Measurements from ENCODE around the gene COL16A1. TPM values are rescaled to one million over a fixed set of nuclear protein-coding genes. Genes with fewer than 3 reads are reported as not detected.

Gene COL16A1
- total and polyA plus RNA-seq, 9 donors = 19.8 to 237 (median 157) TPM

- H3K27me3 ChIP-seq = no peaks in the 10 kb centered on the region
- WGBS, 3 donors = 86 to 95% (median 94%) methylated on average over 3 of the region's 3 CpGs
- H3K9me3 ChIP-seq = no peaks in the 10 kb centered on the region
- intact Hi-C loops (cut with DNase I) = loop anchor here in 1 of 4 donors (10.0 kb wide), 1 partner anchor 58 kb away; no protein-coding TSS in a partner anchor
- peaks cover 7% of the 10 kb centered on the region for H3K4me1 ChIP-seq (ENCODE audit: insufficient read depth)
- TF ChIP-seq EP300 (IDR thresholded peaks at IDR 0.05) = no peak
- no peak for DNase-seq
- no peak overlapping the region for H3K4me3 ChIP-seq
- no peak overlapping the region for H3K27ac ChIP-seq
- no peaks in the 10 kb centered on the region for H3K36me3 ChIP-seq
These were observed 60.9 kb downstream of the COL16A1 start for GRCh38 chr1:31642897-31643296.

- Histone ChIP-seq H3K27ac (no peak overlapping the region), H3K9me3 (no peaks in the 10 kb centered on the region), H3K27me3 (no peaks in the 10 kb centered on the region), H3K36me3 (no peaks in the 10 kb centered on the region), H3K4me1 (ENCODE audit: insufficient read depth) (peaks cover 7% of the 10 kb centered on the region), H3K4me3 (no peak overlapping the region)
- 85 to 88% (median 85%) methylated on average over 4 of the region's 4 CpGs for WGBS, 3 donors
- TF ChIP-seq CTCF (IDR thresholded peaks at IDR 0.05) = no peak
- no peak for TF ChIP-seq POLR2A (IDR thresholded peaks at IDR 0.05)
- TF ChIP-seq EP300 (IDR thresholded peaks at IDR 0.05) = no peak
- DNase-seq = no peak
- intact Hi-C loops (cut with DNase I) = loop anchor here in 1 of 4 donors (10.0 kb wide), 1 partner anchor 58 kb away; no protein-coding TSS in a partner anchor
These were observed 61.5 kb downstream of the COL16A1 start for GRCh38 chr1:31642366-31642765.

- Histone ChIP-seq H3K4me1 (ENCODE audit: insufficient read depth) (peaks cover 9% of the 10 kb centered on the region), H3K4me3 (no peak overlapping the region), H3K27ac (no peak overlapping the region), H3K27me3 (no peaks in the 10 kb centered on the region), H3K9me3 (no peaks in the 10 kb centered on the region), H3K36me3 (no peaks in the 10 kb centered on the region)
- TF ChIP-seq POLR2A (IDR thresholded peaks at IDR 0.05) (no peak), EP300 (IDR thresholded peaks at IDR 0.05) (no peak), CTCF (IDR thresholded peaks at IDR 0.05) (no peak)
- WGBS, 3 donors = 80 to 85% (median 84%) methylated on average over 4 of the region's 4 CpGs
- intact Hi-C loops (cut with DNase I) = loop anchor here in 1 of 4 donors (10.0 kb wide), 1 partner anchor 56 kb away; no protein-coding TSS in a partner anchor
- DNase-seq = no peak
These were observed 62.9 kb downstream of the COL16A1 start for GRCh38 chr1:31640964-31641363.

GRCh38 chr1:31640179-31640578, 63.6 kb downstream of the COL16A1 start:
- TF ChIP-seq POLR2A (IDR thresholded peaks at IDR 0.05) = no peak
- TF ChIP-seq CTCF (IDR thresholded peaks at IDR 0.05) = no peak
- DNase-seq = no peak
- H3K27me3 ChIP-seq = no peaks in the 10 kb centered on the region
- peaks cover 7% of the 10 kb centered on the region for H3K4me1 ChIP-seq (ENCODE audit: insufficient read depth)
- H3K4me3 ChIP-seq = no peak overlapping the region
- H3K27ac ChIP-seq = no peak overlapping the region
- H3K36me3 ChIP-seq = no peaks in the 10 kb centered on the region
- intact Hi-C loops (cut with DNase I) = loop anchor here in 1 of 4 donors (10.0 kb wide), 1 partner anchor 55 kb away; no protein-coding TSS in a partner anchor
- H3K9me3 ChIP-seq = no peaks in the 10 kb centered on the region

GRCh38 chr1:31639543-31639942, 64.3 kb downstream of the COL16A1 start:
- 46 to 57% (median 52%) methylated on average over 5 of the region's 5 CpGs for WGBS, 3 donors
- TF ChIP-seq EP300 (IDR thresholded peaks at IDR 0.05) (no peak), CTCF (IDR thresholded peaks at IDR 0.05) (no peak), POLR2A (IDR thresholded peaks at IDR 0.05) (no peak)
- H3K4me1 ChIP-seq (ENCODE audit: insufficient read depth) = peaks cover 7% of the 10 kb centered on the region
- intact Hi-C loops (cut with DNase I) = no loop called here
- no peak overlapping the region for H3K4me3 ChIP-seq
- H3K36me3 ChIP-seq = no peaks in the 10 kb centered on the region
- no peaks in the 10 kb centered on the region for H3K9me3 ChIP-seq
- no peaks in the 10 kb centered on the region for H3K27me3 ChIP-seq
- no peak overlapping the region for H3K27ac ChIP-seq
- DNase-seq = no peak

All from ovary (tissue), 9 donors.